Stimulated activated CD4-positive, alpha-beta T cell treated with anti-CD3 and anti-CD28 coated beads, Interleukin-4, amount 100 ng/mL, for 24 hours (primary cell): Measurements from ENCODE around the gene FRMD7.
"Not testable (repeated sequence)": the region's sequence is repeated elsewhere in the genome, so short reads cannot be mapped to it uniquely, and the experiment has no call there.

Experiments used
- DNase-seq: peaks from one replicate; pipeline ENCODE4 v3.0.0-alpha.2; 2020

The FRMD7 gene

GRCh38 chrX:132127743-132128142, at the start of gene FRMD7:
FRMD7 (minus strand) TSS chrX:132128020; CDS start chrX:132127844, 176 bp downstream.
- no peak for DNase-seq

GRCh38 chrX:132173647-132174046, 45.8 kb upstream of the FRMD7 start:
- no peak for DNase-seq

GRCh38 chrX:132171881-132172280, 44.1 kb upstream of the FRMD7 start:
- DNase-seq = no peak

- no peak for DNase-seq
Measured at GRCh38 chrX:132171478-132171877, 43.7 kb upstream of the FRMD7 start.

- no peak for DNase-seq
Measured at GRCh38 chrX:132169554-132169953, 41.7 kb upstream of the FRMD7 start.

- no peak for DNase-seq
Measured at GRCh38 chrX:132165651-132166050, 37.8 kb upstream of the FRMD7 start.

- no peak for DNase-seq
Measured at GRCh38 chrX:132165005-132165404, 37.2 kb upstream of the FRMD7 start.

- DNase-seq = not testable (repeated sequence)
Measured at GRCh38 chrX:132163094-132163493, 35.3 kb upstream of the FRMD7 start.

GRCh38 chrX:132153166-132153565, 25.3 kb upstream of the FRMD7 start:
- DNase-seq = no peak

GRCh38 chrX:132146456-132146855, 18.6 kb upstream of the FRMD7 start:
- no peak for DNase-seq

- no peak for DNase-seq
Measured at GRCh38 chrX:132144061-132144460, 16.2 kb upstream of the FRMD7 start.

GRCh38 chrX:132125906-132126305, 1.9 kb downstream of the FRMD7 start:
- DNase-seq = no peak

GRCh38 chrX:132120913-132121312, 6.9 kb downstream of the FRMD7 start:
- DNase-seq = no peak

GRCh38 chrX:132119821-132120515, 7.9 kb downstream of the FRMD7 start:
- DNase-seq = no peak

- no peak for DNase-seq
Measured at GRCh38 chrX:132119283-132119682, 8.5 kb downstream of the FRMD7 start.

- DNase-seq = no peak
Measured at GRCh38 chrX:132118358-132118757, 9.5 kb downstream of the FRMD7 start.

GRCh38 chrX:132115792-132116191, 12.0 kb downstream of the FRMD7 start:
- DNase-seq = no peak

- no peak for DNase-seq
Measured at GRCh38 chrX:132114607-132115006, 13.2 kb downstream of the FRMD7 start.

GRCh38 chrX:132107291-132107690, 20.5 kb downstream of the FRMD7 start:
- DNase-seq = no peak

- no peak for DNase-seq
Measured at GRCh38 chrX:132101799-132102198, 26.0 kb downstream of the FRMD7 start.

- no peak for DNase-seq
Measured at GRCh38 chrX:132101206-132101605, 26.6 kb downstream of the FRMD7 start.

GRCh38 chrX:132098704-132099103, 29.1 kb downstream of the FRMD7 start:
- DNase-seq = not testable (repeated sequence)

GRCh38 chrX:132094164-132094563, 33.7 kb downstream of the FRMD7 start:
- DNase-seq = no peak

- no peak for DNase-seq
Measured at GRCh38 chrX:132093239-132093860, 34.5 kb downstream of the FRMD7 start.
